Osteocyte (in vitro differentiated cells): Measurements from ENCODE around the gene UROC1. TPM values are rescaled to one million over a fixed set of nuclear protein-coding genes. Genes with fewer than 3 reads are reported as not detected.

Source experiments
- DNase-seq: peaks from one replicate; pipeline ENCODE4 v3.0.0; 2021; ENCODE audit warnings: mixed read lengths; ENCODE audit not compliant: unreplicated experiment; ENCODE audit errors: extremely low spot score
- H3K27ac Mint-ChIP-seq: one replicate; pipeline ENCODE4 v1.8.0; 2021; ENCODE audit warnings: mild to moderate bottlenecking, mixed read lengths; ENCODE audit not compliant: unreplicated experiment
- H3K27me3 Mint-ChIP-seq: one replicate; pipeline ENCODE4 v1.8.0; 2021; ENCODE audit warnings: mixed read lengths; ENCODE audit not compliant: unreplicated experiment
- H3K36me3 Mint-ChIP-seq: one replicate; pipeline ENCODE4 v1.8.0; 2021; ENCODE audit warnings: mixed read lengths; ENCODE audit not compliant: unreplicated experiment
- H3K4me1 Mint-ChIP-seq: one replicate; pipeline ENCODE4 v1.8.0; 2021; ENCODE audit warnings: mixed read lengths; ENCODE audit not compliant: unreplicated experiment
- H3K4me3 Mint-ChIP-seq: one replicate; pipeline ENCODE4 v1.8.0; 2021; ENCODE audit warnings: mild to moderate bottlenecking, moderate library complexity, mixed read lengths; ENCODE audit not compliant: unreplicated experiment
- H3K9me3 Mint-ChIP-seq: one replicate; pipeline ENCODE4 v1.8.0; 2021; ENCODE audit warnings: mixed read lengths; ENCODE audit not compliant: unreplicated experiment
- CTCF ChIP-seq: fragments of 200-600 bp; sonication (generic); IDR thresholded peaks from 2 replicates; pipeline ENCODE4 v1.5.0; 2021; ENCODE audit warnings: antibody characterized with exemption, mild to moderate bottlenecking, moderate library complexity
- total RNA-seq: library from RNA; stranded (reverse); gene quantifications from 2 replicates; pipeline ENCODE4 v1.2.1, GENCODE V29; 2021

Gene UROC1
- total RNA-seq, 1 donor from 2014 or later = not detected

GRCh38 chr3:126521122-126521891, 3.7 kb upstream of the UROC1 start:
- Mint-ChIP-seq H3K4me3 (no peak overlapping the region), H3K36me3 (no peaks in the 10 kb centered on the region)
- DNase-seq = no peak

GRCh38 chr3:126519506-126520455, 2.2 kb upstream of the UROC1 start:
- DNase-seq = no peak
- H3K36me3 Mint-ChIP-seq = no peaks in the 10 kb centered on the region
- no peaks in the 10 kb centered on the region for H3K4me1 Mint-ChIP-seq

More at GRCh38 chr3:126521122-126521891, 3.7 kb upstream of the UROC1 start:
- Mint-ChIP-seq H3K27ac (no peak overlapping the region), H3K4me1 (no peaks in the 10 kb centered on the region), H3K9me3 (no peaks in the 10 kb centered on the region), H3K27me3 (peaks cover 35% of the 10 kb centered on the region)
- no peak for TF ChIP-seq CTCF

GRCh38 chr3:126518779-126519177, 1.2 kb upstream of the UROC1 start:
- DNase-seq = no peak
- H3K36me3 Mint-ChIP-seq = no peaks in the 10 kb centered on the region
- H3K9me3 Mint-ChIP-seq = no peaks in the 10 kb centered on the region
- no peak overlapping the region for H3K4me3 Mint-ChIP-seq
- no peak overlapping the region for H3K27ac Mint-ChIP-seq
- H3K27me3 Mint-ChIP-seq = peaks cover 35% of the 10 kb centered on the region
- no peak for TF ChIP-seq CTCF
- H3K4me1 Mint-ChIP-seq = no peaks in the 10 kb centered on the region

More at GRCh38 chr3:126519506-126520455, 2.2 kb upstream of the UROC1 start:
- no peak overlapping the region for H3K27ac Mint-ChIP-seq
- no peak overlapping the region for H3K4me3 Mint-ChIP-seq
- no peak for TF ChIP-seq CTCF
- H3K27me3 Mint-ChIP-seq = peaks cover 35% of the 10 kb centered on the region
- H3K9me3 Mint-ChIP-seq = no peaks in the 10 kb centered on the region

GRCh38 chr3:126517986-126518778, 609 bp upstream of the UROC1 start:
- no peaks in the 10 kb centered on the region for H3K4me1 Mint-ChIP-seq
- H3K27me3 Mint-ChIP-seq = peaks cover 29% of the 10 kb centered on the region
- H3K9me3 Mint-ChIP-seq = no peaks in the 10 kb centered on the region
- no peak overlapping the region for H3K4me3 Mint-ChIP-seq
- no peaks in the 10 kb centered on the region for H3K36me3 Mint-ChIP-seq
- TF ChIP-seq CTCF = no peak
- no peak for DNase-seq
- H3K27ac Mint-ChIP-seq = no peak overlapping the region
